HAP-1 (cell line): ENCODE data around the gene TTR.
A peak's percentile ranks its signal among the peaks of the same experiment; 100 is the strongest.

Experiments used
- DNase-seq, 2 experiments: peaks; one replicate each; pipeline ENCODE4 v3.0.0-alpha.2; 2016 to 2020; ENCODE audit warnings: low spot score in 2 of 2
- H3K27me3 ChIP-seq: fragments of 250-450 bp; sonication (Bioruptor Pico); 2 replicates; pipeline ENCODE4 v1.5.1; 2020; ENCODE audit warnings: low read depth, mild to moderate bottlenecking, moderate library complexity
- H3K36me3 ChIP-seq: fragments of 250-450 bp; sonication (Bioruptor Pico); replicated peaks from 2 replicates; pipeline ENCODE4 v1.5.1; 2020; ENCODE audit warnings: mild to moderate bottlenecking
- H3K4me1 ChIP-seq: fragments of 250-450 bp; sonication (Bioruptor Pico); 2 replicates; pipeline ENCODE4 v1.5.1; 2020; ENCODE audit warnings: mild to moderate bottlenecking
- H3K4me3 ChIP-seq: fragments of 250-450 bp; sonication (Bioruptor Pico); 2 replicates; pipeline ENCODE4 v1.5.1; 2020; ENCODE audit warnings: mild to moderate bottlenecking, moderate library complexity
- H3K9me3 ChIP-seq: fragments of 250-450 bp; sonication (Bioruptor Pico); 2 replicates; pipeline ENCODE4 v1.5.1; 2020; ENCODE audit warnings: mild to moderate bottlenecking, moderate library complexity
- in situ Hi-C: fragments of 300-500 bp; cut with MboI; formaldehyde crosslinking; loops from 3 replicates; pipeline ENCODE4 v1.14.3; 2020; ENCODE audit warnings: low sequenced_read_pairs, inconsistent platforms, mixed read lengths

Gene TTR

GRCh38 chr18:31586616-31587015 lies 5.1 kb upstream of the TTR start:
- no peak overlapping the region for H3K4me3 ChIP-seq
- no peaks in the 10 kb centered on the region for H3K4me1 ChIP-seq
- in situ Hi-C loops: no loop called here
- no peak for DNase-seq
- no peaks in the 10 kb centered on the region for H3K27me3 ChIP-seq
- H3K9me3 ChIP-seq: no peaks in the 10 kb centered on the region
- H3K36me3 ChIP-seq: no peaks in the 10 kb centered on the region

GRCh38 chr18:31587529-31587928 lies 4.1 kb upstream of the TTR start:
- no peaks in the 10 kb centered on the region for H3K9me3 ChIP-seq
- H3K4me1 ChIP-seq: no peaks in the 10 kb centered on the region
- H3K4me3 ChIP-seq: no peak overlapping the region
- H3K27me3 ChIP-seq: no peaks in the 10 kb centered on the region
- in situ Hi-C loops: no loop called here
- DNase-seq: no peak
- H3K36me3 ChIP-seq: no peaks in the 10 kb centered on the region

GRCh38 chr18:31590570-31590969 lies 1.1 kb upstream of the TTR start:
- no peaks in the 10 kb centered on the region for H3K9me3 ChIP-seq
- in situ Hi-C loops: no loop called here
- H3K4me3 ChIP-seq: no peak overlapping the region
- DNase-seq: no peak
- H3K36me3 ChIP-seq: no peaks in the 10 kb centered on the region
- no peaks in the 10 kb centered on the region for H3K4me1 ChIP-seq
- H3K27me3 ChIP-seq: no peaks in the 10 kb centered on the region

GRCh38 chr18:31591113-31591512 lies 564 bp upstream of the TTR start:
- in situ Hi-C loops: no loop called here
- Histone ChIP-seq H3K9me3 (no peaks in the 10 kb centered on the region), H3K4me3 (no peak overlapping the region), H3K36me3 (no peaks in the 10 kb centered on the region), H3K27me3 (no peaks in the 10 kb centered on the region), H3K4me1 (no peaks in the 10 kb centered on the region)
- no peak for DNase-seq

GRCh38 chr18:31592506-31593157 lies 955 bp downstream of the TTR start:
- Histone ChIP-seq H3K4me1 (no peaks in the 10 kb centered on the region), H3K27me3 (no peaks in the 10 kb centered on the region), H3K4me3 (no peak overlapping the region), H3K36me3 (no peaks in the 10 kb centered on the region), H3K9me3 (no peaks in the 10 kb centered on the region)
- DNase-seq: no peak
- in situ Hi-C loops: no loop called here

GRCh38 chr18:31595121-31595771 lies 3.6 kb downstream of the TTR start:
- Histone ChIP-seq H3K36me3 (no peaks in the 10 kb centered on the region), H3K27me3 (no peaks in the 10 kb centered on the region), H3K4me1 (no peaks in the 10 kb centered on the region), H3K9me3 (no peaks in the 10 kb centered on the region), H3K4me3 (no peak overlapping the region)
- in situ Hi-C loops: no loop called here
- DNase-seq: no peak

GRCh38 chr18:31596081-31596872 lies 4.6 kb downstream of the TTR start:
- no peak for DNase-seq
- no peaks in the 10 kb centered on the region for H3K4me1 ChIP-seq
- H3K4me3 ChIP-seq: no peak overlapping the region
- no peaks in the 10 kb centered on the region for H3K27me3 ChIP-seq
- no peaks in the 10 kb centered on the region for H3K36me3 ChIP-seq
- in situ Hi-C loops: no loop called here
- no peaks in the 10 kb centered on the region for H3K9me3 ChIP-seq

- Histone ChIP-seq H3K4me1 (no peaks in the 10 kb centered on the region), H3K36me3 (no peaks in the 10 kb centered on the region), H3K9me3 (no peaks in the 10 kb centered on the region), H3K27me3 (no peaks in the 10 kb centered on the region), H3K4me3 (no peak overlapping the region)
- DNase-seq: no peak
- in situ Hi-C loops: no loop called here
These were observed 6.5 kb downstream of the TTR start for GRCh38 chr18:31598021-31598805.

GRCh38 chr18:31603315-31603714 lies 11.6 kb downstream of the TTR start:
- Histone ChIP-seq H3K27me3 (no peaks in the 10 kb centered on the region; the same call in 1 of the 2 replicates), H3K36me3 (no peaks in the 10 kb centered on the region), H3K4me3 (no peak overlapping the region), H3K9me3 (no peaks in the 10 kb centered on the region), H3K4me1 (no peaks in the 10 kb centered on the region)
- DNase-seq: no peak
- in situ Hi-C loops: no loop called here

GRCh38 chr18:31606265-31606664 lies 14.6 kb downstream of the TTR start:
- H3K36me3 ChIP-seq: no peaks in the 10 kb centered on the region
- no peaks in the 10 kb centered on the region for H3K4me1 ChIP-seq
- H3K4me3 ChIP-seq: no peak overlapping the region
- no peaks in the 10 kb centered on the region; the same call in 1 of the 2 replicates for H3K27me3 ChIP-seq
- no peaks in the 10 kb centered on the region for H3K9me3 ChIP-seq
- in situ Hi-C loops: no loop called here
- no peak for DNase-seq

- H3K4me3 ChIP-seq: no peak overlapping the region
- no peaks in the 10 kb centered on the region; the same call in 1 of the 2 replicates for H3K27me3 ChIP-seq
- DNase-seq: no peak
- no peaks in the 10 kb centered on the region for H3K4me1 ChIP-seq
- in situ Hi-C loops: no loop called here
- H3K9me3 ChIP-seq: no peaks in the 10 kb centered on the region
- no peaks in the 10 kb centered on the region for H3K36me3 ChIP-seq
These were observed 15.7 kb downstream of the TTR start for GRCh38 chr18:31607384-31607783.

- H3K4me1 ChIP-seq: no peaks in the 10 kb centered on the region
- no peak overlapping the region for H3K4me3 ChIP-seq
- in situ Hi-C loops: no loop called here
- no peaks in the 10 kb centered on the region; the same call in 1 of the 2 replicates for H3K27me3 ChIP-seq
- H3K36me3 ChIP-seq: no peaks in the 10 kb centered on the region
- no peak for DNase-seq
- H3K9me3 ChIP-seq: no peaks in the 10 kb centered on the region
These were observed 18.2 kb downstream of the TTR start for GRCh38 chr18:31609886-31610285.

GRCh38 chr18:31610286-31611205 lies 18.9 kb downstream of the TTR start:
- H3K4me1 ChIP-seq: no peaks in the 10 kb centered on the region
- peak in 1 of 2 experiments; percentile 36 for DNase-seq
- no peaks in the 10 kb centered on the region for H3K36me3 ChIP-seq
- H3K4me3 ChIP-seq: no peak overlapping the region
- in situ Hi-C loops: no loop called here
- H3K27me3 ChIP-seq: no peaks in the 10 kb centered on the region; the same call in 1 of the 2 replicates
- H3K9me3 ChIP-seq: no peaks in the 10 kb centered on the region
